ENCODE data around the gene USP49.
"Not testable (repeated sequence)": the region's sequence is repeated elsewhere in the genome, so short reads cannot be mapped to it uniquely, and the experiment has no call there.

Gene USP49

GRCh38 chr6:41871691-41872090, 23.5 kb downstream of the USP49 start:
- peak in 1 of 2 experiments; percentile 5 for DNase-seq

- no peak for DNase-seq
These were observed 35.8 kb downstream of the USP49 start for GRCh38 chr6:41859356-41859755.

GRCh38 chr6:41858703-41859102, 36.5 kb downstream of the USP49 start:
- DNase-seq: no peak

GRCh38 chr6:41850861-41851260, 44.3 kb downstream of the USP49 start:
- no peak for DNase-seq

GRCh38 chr6:41846666-41847237, 48.4 kb downstream of the USP49 start:
- peak; percentile 81 to 90 for DNase-seq

- DNase-seq: no peak
These were observed 52.0 kb downstream of the USP49 start for GRCh38 chr6:41843178-41843577.

- DNase-seq: no peak
These were observed 54.8 kb downstream of the USP49 start for GRCh38 chr6:41840326-41840725.

GRCh38 chr6:41836660-41837052, 58.5 kb downstream of the USP49 start:
- DNase-seq: no peak

GRCh38 chr6:41836022-41836659, 59.0 kb downstream of the USP49 start:
- peak in 1 of 2 experiments; percentile 21 for DNase-seq

GRCh38 chr6:41832263-41832662, 62.9 kb downstream of the USP49 start:
- DNase-seq: no peak

- no peak for DNase-seq
These were observed 68.7 kb downstream of the USP49 start for GRCh38 chr6:41826343-41827022.

- no peak for DNase-seq
These were observed 70.3 kb downstream of the USP49 start for GRCh38 chr6:41824571-41825569.

GRCh38 chr6:41823178-41823577, 72.0 kb downstream of the USP49 start:
- DNase-seq: no peak

GRCh38 chr6:41822021-41822420, 73.2 kb downstream of the USP49 start:
- no peak for DNase-seq

GRCh38 chr6:41821266-41821665, 73.9 kb downstream of the USP49 start:
- no peak for DNase-seq

GRCh38 chr6:41818271-41819054, 76.7 kb downstream of the USP49 start:
- DNase-seq: peak; percentile 15 to 31

GRCh38 chr6:41815587-41815986, 79.6 kb downstream of the USP49 start:
- DNase-seq: no peak

- no peak for DNase-seq
These were observed 80.5 kb downstream of the USP49 start for GRCh38 chr6:41814629-41815028.

- DNase-seq: no peak
These were observed 81.2 kb downstream of the USP49 start for GRCh38 chr6:41813956-41814355.

GRCh38 chr6:41813469-41813868, 81.7 kb downstream of the USP49 start:
- DNase-seq: no peak

GRCh38 chr6:41811946-41812345, 83.2 kb downstream of the USP49 start:
- not testable (repeated sequence) for DNase-seq

- DNase-seq: no peak
These were observed 84.1 kb downstream of the USP49 start for GRCh38 chr6:41811095-41811494.

All from Kasumi-1 (cell line).